Endodermal cell (in vitro differentiated cells): Measurements from ENCODE around the gene CNIH3. TPM values are rescaled to one million over a fixed set of nuclear protein-coding genes. Genes with fewer than 3 reads are reported as not detected.

Experiments
- DNase-seq: peaks from one replicate; pipeline ENCODE4 v3.0.0-alpha.2; 2017
- H3K27ac ChIP-seq: 2 replicates; pipeline ENCODE4 v1.5.1; 2013; ENCODE audit warnings: mild to moderate bottlenecking, low read depth, low read length, moderate library complexity
- H3K27me3 ChIP-seq: 2 replicates; pipeline ENCODE4 v1.6.1; 2013; ENCODE audit warnings: mild to moderate bottlenecking, low read length, moderate library complexity; ENCODE audit not compliant: insufficient read depth, control insufficient read depth, poor library complexity, severe bottlenecking
- H3K36me3 ChIP-seq: 2 replicates; pipeline ENCODE4 v1.7.0; 2013; ENCODE audit warnings: mild to moderate bottlenecking, low read length, moderate library complexity; ENCODE audit not compliant: control insufficient read depth, insufficient read depth
- H3K4me1 ChIP-seq: one replicate; pipeline ENCODE4 v1.7.0; 2013; ENCODE audit warnings: low read length; ENCODE audit not compliant: control insufficient read depth, insufficient read depth
- H3K4me3 ChIP-seq: 2 replicates; pipeline ENCODE4 v1.5.1; 2013; ENCODE audit warnings: mild to moderate bottlenecking, low read length, moderate library complexity
- H3K9ac ChIP-seq: 2 replicates; pipeline ENCODE4 v1.6.1; 2013; ENCODE audit warnings: mild to moderate bottlenecking, low read length, moderate library complexity; ENCODE audit not compliant: poor library complexity, severe bottlenecking; ENCODE audit errors: extremely low read depth
- H3K9me3 ChIP-seq: 2 replicates; pipeline ENCODE4 v1.6.1; 2013; ENCODE audit warnings: mild to moderate bottlenecking, low read length, moderate library complexity; ENCODE audit not compliant: control insufficient read depth
- H3K27ac Mint-ChIP-seq: 2 replicates; pipeline ENCODE4 v1.8.0; 2020; ENCODE audit warnings: mixed read lengths
- H3K27me3 Mint-ChIP-seq: 2 replicates; pipeline ENCODE4 v1.8.0; 2021; ENCODE audit warnings: mild to moderate bottlenecking, mixed read lengths; ENCODE audit not compliant: insufficient read depth
- H3K36me3 Mint-ChIP-seq: 2 replicates; pipeline ENCODE4 v1.8.0; 2020; ENCODE audit warnings: low read depth, mixed read lengths
- H3K4me1 Mint-ChIP-seq: 2 replicates; pipeline ENCODE4 v1.8.0; 2020; ENCODE audit warnings: mixed read lengths
- H3K4me3 Mint-ChIP-seq: 2 replicates; pipeline ENCODE4 v1.8.0; 2020; ENCODE audit warnings: mild to moderate bottlenecking, moderate library complexity, mixed read lengths
- H3K9me3 Mint-ChIP-seq: 2 replicates; pipeline ENCODE4 v1.8.0; 2020; ENCODE audit warnings: mild to moderate bottlenecking, mixed read lengths
- WGBS, 2 experiments: methylation state at CpG; one replicate each; pipeline versions ENCODE4 v1.1.5 to v1.1.7; 2013; ENCODE audit warnings: missing lambda C conversion rate in 2 of 2, mixed read lengths in 1 of 2; ENCODE audit not compliant: insufficient coverage in 1 of 2, insufficient read length in 1 of 2; 5-methylcytosine and 5-hydroxymethylcytosine counted together
- total RNA-seq, 2 donors: library from RNA; stranded (reverse); fragmentation: NEBNext Ultra II Directional in 1 of 2; extraction: Animal tissue kit (Norgen Biotek cat#: 25700) in 1 of 2; gene quantifications; 2 replicates in 1 of 2; 3 replicates in 1 of 2; pipeline ENCODE4 v1.2.1, GENCODE V29; 2021
- TF ChIP-seq, protein P1 (sequence below): fragments of 200-600 bp; sonication (generic); conservative IDR thresholded peaks from 2 replicates; pipeline ENCODE4 v1.5.0; 2021; ENCODE audit warnings: antibody characterized with exemption, mild to moderate bottlenecking

CNIH3 gene
- total RNA-seq, 2 donors from 2014 or later = 4.5 to 6.6 TPM

DNA sequence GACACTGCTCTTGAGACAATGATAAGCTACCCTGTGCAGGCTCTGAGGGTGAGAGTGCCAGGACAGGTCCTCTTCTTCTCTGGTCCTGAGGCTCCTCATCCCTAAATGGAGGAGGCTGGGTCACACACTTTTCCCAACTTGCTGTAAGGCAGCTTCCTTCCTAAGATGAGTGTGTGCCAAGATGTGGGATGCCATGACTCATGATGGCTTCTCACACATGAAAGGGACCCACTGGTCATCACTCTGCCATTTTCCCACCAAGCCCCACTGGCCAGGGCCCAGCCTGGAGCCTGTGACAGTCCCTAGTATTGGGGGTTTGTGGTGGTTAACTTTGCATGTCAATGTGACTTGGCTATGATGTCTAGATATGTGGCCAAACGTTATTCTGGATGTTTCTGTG, 54.4 kb downstream of the CNIH3 start:
- no peak overlapping the region for H3K4me3 Mint-ChIP-seq
- TF ChIP-seq, protein P1, sequence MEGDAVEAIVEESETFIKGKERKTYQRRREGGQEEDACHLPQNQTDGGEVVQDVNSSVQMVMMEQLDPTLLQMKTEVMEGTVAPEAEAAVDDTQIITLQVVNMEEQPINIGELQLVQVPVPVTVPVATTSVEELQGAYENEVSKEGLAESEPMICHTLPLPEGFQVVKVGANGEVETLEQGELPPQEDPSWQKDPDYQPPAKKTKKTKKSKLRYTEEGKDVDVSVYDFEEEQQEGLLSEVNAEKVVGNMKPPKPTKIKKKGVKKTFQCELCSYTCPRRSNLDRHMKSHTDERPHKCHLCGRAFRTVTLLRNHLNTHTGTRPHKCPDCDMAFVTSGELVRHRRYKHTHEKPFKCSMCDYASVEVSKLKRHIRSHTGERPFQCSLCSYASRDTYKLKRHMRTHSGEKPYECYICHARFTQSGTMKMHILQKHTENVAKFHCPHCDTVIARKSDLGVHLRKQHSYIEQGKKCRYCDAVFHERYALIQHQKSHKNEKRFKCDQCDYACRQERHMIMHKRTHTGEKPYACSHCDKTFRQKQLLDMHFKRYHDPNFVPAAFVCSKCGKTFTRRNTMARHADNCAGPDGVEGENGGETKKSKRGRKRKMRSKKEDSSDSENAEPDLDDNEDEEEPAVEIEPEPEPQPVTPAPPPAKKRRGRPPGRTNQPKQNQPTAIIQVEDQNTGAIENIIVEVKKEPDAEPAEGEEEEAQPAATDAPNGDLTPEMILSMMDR = no peak
- no peak overlapping the region for H3K9ac ChIP-seq
- 72% methylated on average over 1 of the region's 1 CpG; no CpG with 5 or more reads in 1 of the 2 experiments for WGBS, 2 experiments
- H3K9me3 ChIP-seq = no peaks in the 10 kb centered on the region
- H3K9me3 Mint-ChIP-seq = peaks cover 2% of the 10 kb centered on the region
- peaks cover 3% of the 10 kb centered on the region for H3K36me3 Mint-ChIP-seq
- H3K36me3 ChIP-seq = no peaks in the 10 kb centered on the region
- DNase-seq = no peak
- peaks cover 9% of the 10 kb centered on the region for H3K4me1 Mint-ChIP-seq
- H3K27ac Mint-ChIP-seq = no peak overlapping the region
- peaks cover 8% of the 10 kb centered on the region for H3K27me3 Mint-ChIP-seq
- H3K4me3 ChIP-seq = no peak overlapping the region
- H3K27ac ChIP-seq = no peak overlapping the region
- H3K27me3 ChIP-seq = peaks cover 5% of the 10 kb centered on the region
- H3K4me1 ChIP-seq = no peaks in the 10 kb centered on the region

DNA sequence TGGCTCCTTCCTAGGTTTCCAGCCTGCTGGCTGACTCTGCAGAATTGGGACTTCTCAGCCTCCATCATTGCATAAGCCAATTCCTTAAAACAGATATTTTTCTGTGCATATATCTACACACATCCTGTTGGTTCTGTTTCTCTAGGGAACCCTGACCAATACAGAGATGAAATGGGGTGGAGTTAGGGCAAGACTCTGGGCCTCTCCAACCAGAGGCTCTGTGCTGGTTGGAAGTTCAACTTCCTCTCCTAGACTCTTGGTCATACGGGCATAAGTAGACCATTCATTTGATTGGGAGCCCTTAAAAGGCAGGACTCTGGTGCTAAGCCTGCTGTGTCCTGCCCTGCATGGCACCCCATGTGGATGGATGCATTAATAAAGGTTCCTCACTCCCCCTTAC, 55.0 kb downstream of the CNIH3 start:
- no peaks in the 10 kb centered on the region for H3K4me1 ChIP-seq
- H3K4me1 Mint-ChIP-seq = peaks cover 3% of the 10 kb centered on the region
- TF ChIP-seq, protein P1 = no peak
- peaks cover 2% of the 10 kb centered on the region for H3K9me3 Mint-ChIP-seq
- DNase-seq = no peak
- WGBS, 2 experiments = 90% methylated on average over 1 of the region's 1 CpG; no CpG with 5 or more reads in 1 of the 2 experiments
- H3K27me3 Mint-ChIP-seq = peaks cover 8% of the 10 kb centered on the region
- no peak overlapping the region for H3K27ac ChIP-seq
- H3K9ac ChIP-seq = no peak overlapping the region
- H3K27me3 ChIP-seq = peaks cover 5% of the 10 kb centered on the region
- H3K27ac Mint-ChIP-seq = no peak overlapping the region
- H3K36me3 ChIP-seq = no peaks in the 10 kb centered on the region
- peaks cover 3% of the 10 kb centered on the region for H3K36me3 Mint-ChIP-seq
- H3K9me3 ChIP-seq = no peaks in the 10 kb centered on the region
- no peak overlapping the region for H3K4me3 Mint-ChIP-seq
- no peak overlapping the region for H3K4me3 ChIP-seq

DNA sequence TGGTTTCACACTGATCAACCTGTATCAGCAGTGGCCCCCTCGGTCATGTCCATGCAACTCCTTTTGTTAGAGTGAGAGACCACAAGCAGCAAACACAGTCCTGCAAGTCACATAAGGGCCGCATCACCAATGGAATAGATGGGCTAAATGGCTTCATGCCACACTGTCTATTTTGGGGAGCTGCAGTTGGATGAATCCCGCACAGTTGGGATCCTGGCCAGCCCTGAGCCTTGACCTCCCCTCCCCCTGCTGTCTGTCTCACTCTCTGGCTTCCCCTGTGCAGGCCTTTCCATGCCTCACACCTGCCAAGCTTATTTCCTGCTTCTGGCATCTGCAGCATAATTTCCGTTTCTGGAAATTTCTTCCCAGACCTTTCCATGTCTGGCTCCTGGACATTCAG, 57.0 kb downstream of the CNIH3 start:
- no peak overlapping the region for H3K27ac ChIP-seq
- no peaks in the 10 kb centered on the region for H3K4me1 Mint-ChIP-seq
- H3K27me3 Mint-ChIP-seq = peaks cover 3% of the 10 kb centered on the region
- 94 to 96% methylated on average over 4 of the region's 4 CpGs for WGBS, 2 experiments
- no peak overlapping the region for H3K4me3 Mint-ChIP-seq
- TF ChIP-seq, protein P1 = no peak
- DNase-seq = no peak
- H3K36me3 ChIP-seq = no peaks in the 10 kb centered on the region
- H3K27ac Mint-ChIP-seq = no peak overlapping the region
- H3K9me3 ChIP-seq = no peaks in the 10 kb centered on the region
- H3K27me3 ChIP-seq = no peaks in the 10 kb centered on the region
- H3K36me3 Mint-ChIP-seq = peaks cover 3% of the 10 kb centered on the region
- H3K4me1 ChIP-seq = no peaks in the 10 kb centered on the region
- H3K4me3 ChIP-seq = no peak overlapping the region
- H3K9ac ChIP-seq = no peak overlapping the region
- H3K9me3 Mint-ChIP-seq = peaks cover 2% of the 10 kb centered on the region
